HEK293T (cell line): Measurements from ENCODE around the gene DOHH.

Source experiments
- BHLHE40 ChIP-seq: fragments of 450-650 bp; IDR thresholded peaks from 2 replicates; pipeline ENCODE4 v1.6.1; 2016; ENCODE audit warnings: mild to moderate bottlenecking, moderate library complexity, borderline replicate concordance
- SP1 ChIP-seq: fragments of 450-650 bp; IDR thresholded peaks from 2 replicates; pipeline ENCODE4 v1.6.1; 2017

DNA sequence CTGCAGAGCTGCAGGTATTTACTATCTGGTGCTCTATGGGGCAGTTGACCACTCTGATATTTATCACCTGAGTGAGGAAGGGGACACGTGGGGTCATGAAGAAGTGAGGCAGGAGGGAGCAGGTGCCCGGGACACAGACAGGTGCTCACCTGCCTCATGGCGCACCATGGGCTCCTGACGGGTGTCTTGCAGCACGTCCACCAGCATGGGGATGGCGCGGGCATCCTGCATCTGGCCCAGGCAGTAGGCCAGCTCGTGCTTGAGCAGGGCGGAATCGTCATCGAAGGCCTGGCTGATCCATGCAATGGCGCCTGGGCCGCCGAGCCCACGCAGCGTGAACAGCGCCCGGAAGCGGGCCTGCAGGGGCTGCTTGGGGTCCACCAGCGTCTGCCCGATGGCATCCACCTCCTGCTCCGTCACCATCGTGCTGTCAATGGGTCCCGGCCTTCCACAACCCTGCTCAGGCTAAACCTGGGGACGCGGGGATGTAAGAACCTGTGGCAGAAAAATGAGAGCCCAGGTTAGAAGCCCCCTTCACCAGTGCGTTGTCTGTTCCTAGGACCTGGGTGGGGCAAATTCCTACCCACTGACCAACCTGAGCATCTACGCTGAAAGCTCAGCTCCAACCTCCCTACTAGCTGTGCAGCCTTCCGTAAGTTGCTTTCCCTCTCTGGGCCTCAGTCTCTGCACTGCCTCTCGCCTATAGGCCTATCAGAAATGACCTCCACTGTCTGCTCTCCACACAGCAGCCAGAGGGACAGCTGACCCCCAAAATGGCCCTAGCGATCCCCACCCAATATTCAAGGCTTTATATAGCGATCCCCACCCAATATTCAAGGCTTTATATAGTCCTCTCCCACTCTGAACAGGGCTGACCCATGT, 3.8 kb downstream of the DOHH start:
- TF ChIP-seq BHLHE40 (no peak), SP1 (no peak)
